Stimulated activated CD4-positive, alpha-beta T cell treated with anti-CD3 and anti-CD28 coated beads, Interleukin-15, amount 100 ng/mL, for 1 hour (primary cell): ENCODE data around the gene HOXA6.

Source experiments
- DNase-seq, 2 donors: peaks; one replicate each; pipeline ENCODE4 v3.0.0-alpha.2; 2020; ENCODE audit warnings: low read depth in 1 of 2, low spot score in 1 of 2

Gene HOXA6

DNA sequence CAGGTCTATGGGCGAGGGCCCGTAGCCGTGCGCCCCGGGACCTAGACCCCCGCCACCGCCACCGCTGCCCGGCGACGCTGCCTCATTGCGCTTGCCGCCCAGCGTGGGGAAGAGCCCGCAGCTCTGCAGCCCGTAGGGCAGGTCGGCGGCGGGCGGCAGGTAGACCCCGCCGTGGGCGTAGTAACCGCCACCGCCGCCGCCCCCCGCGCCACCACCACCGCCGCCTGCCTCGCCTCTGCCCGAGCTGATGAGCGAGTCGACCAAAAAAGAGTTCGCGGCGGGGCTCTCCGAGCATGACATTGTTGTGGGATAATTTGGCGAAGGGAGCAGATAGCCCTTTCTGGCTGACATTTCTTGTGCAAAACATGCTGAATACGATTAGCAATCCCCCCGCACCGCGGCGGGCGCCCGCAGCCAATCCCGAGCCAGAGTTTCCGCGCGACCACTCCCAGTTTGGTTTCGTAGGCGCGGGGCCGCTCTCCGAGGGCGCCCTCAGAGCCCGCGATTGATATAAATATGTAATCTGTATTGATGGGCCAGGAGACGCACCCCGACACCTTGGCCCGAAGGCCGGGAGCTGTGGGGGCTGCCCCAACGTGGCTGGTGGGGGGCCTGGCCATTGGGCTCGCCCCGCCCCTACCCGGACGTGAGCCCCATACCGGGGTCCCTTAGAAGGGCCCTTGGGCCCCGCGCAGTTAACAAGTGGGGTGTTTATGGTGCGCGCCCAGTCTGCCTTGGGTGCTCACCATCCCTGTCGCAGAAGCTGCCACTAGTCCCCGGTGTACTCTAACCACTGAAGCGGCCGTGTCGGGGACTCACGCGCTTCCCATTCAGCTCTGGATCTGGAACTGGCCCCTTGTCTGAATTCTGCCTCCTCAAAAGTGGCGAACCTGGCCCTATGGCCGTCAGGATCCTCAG lies 26.6 kb upstream of the HOXA6 start, which contains the start of gene HOXA10:
Gene HOXA10, minus strand, starts transcription at position 365 of the 918 bp plus-strand sequence. Its CDS starts 14 bp downstream, at position 351.
- no peak for DNase-seq

GRCh38 chr7:27173511-27173955 lies 26.0 kb upstream of the HOXA6 start:
- DNase-seq: no peak

- peak in 1 of 2 donors; percentile 1 for DNase-seq
Measured at GRCh38 chr7:27172823-27173510, 25.4 kb upstream of the HOXA6 start.

GRCh38 chr7:27172315-27172774 lies 24.8 kb upstream of the HOXA6 start:
- DNase-seq: no peak

DNA sequence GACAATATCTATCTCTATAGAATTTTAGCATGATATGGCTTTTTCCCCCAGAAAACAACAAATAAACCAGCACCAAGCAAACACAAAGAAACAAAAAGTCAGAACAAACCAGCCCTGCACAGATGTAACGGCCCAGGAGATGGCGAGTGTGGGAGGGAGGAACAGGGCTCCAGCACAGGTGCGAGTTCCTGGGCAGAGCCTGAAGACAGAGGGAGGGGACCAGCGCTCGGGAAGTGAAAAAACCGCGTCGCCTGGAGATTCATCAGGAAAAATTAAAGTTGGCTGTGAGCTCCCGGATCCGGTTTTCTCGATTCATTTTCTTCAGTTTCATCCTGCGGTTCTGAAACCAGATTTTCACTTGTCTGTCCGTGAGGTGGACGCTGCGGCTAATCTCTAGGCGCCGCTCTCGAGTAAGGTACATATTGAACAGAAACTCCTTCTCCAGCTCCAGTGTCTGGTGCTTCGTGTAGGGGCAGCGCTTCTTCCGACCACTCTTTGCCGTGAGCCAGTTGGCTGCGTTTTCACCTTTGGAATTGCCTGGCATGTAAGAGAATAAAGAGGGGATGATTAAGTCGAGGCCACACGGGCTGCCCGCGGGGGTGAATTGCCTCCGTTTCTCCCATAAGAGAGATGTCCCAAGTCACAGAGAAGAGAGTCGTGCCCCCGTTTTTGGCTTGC lies 24.2 kb upstream of the HOXA6 start:
- no peak for DNase-seq

GRCh38 chr7:27171325-27171636 lies 23.7 kb upstream of the HOXA6 start:
- no peak for DNase-seq

GRCh38 chr7:27170426-27171324 lies 23.1 kb upstream of the HOXA6 start:
- no peak for DNase-seq

DNA sequence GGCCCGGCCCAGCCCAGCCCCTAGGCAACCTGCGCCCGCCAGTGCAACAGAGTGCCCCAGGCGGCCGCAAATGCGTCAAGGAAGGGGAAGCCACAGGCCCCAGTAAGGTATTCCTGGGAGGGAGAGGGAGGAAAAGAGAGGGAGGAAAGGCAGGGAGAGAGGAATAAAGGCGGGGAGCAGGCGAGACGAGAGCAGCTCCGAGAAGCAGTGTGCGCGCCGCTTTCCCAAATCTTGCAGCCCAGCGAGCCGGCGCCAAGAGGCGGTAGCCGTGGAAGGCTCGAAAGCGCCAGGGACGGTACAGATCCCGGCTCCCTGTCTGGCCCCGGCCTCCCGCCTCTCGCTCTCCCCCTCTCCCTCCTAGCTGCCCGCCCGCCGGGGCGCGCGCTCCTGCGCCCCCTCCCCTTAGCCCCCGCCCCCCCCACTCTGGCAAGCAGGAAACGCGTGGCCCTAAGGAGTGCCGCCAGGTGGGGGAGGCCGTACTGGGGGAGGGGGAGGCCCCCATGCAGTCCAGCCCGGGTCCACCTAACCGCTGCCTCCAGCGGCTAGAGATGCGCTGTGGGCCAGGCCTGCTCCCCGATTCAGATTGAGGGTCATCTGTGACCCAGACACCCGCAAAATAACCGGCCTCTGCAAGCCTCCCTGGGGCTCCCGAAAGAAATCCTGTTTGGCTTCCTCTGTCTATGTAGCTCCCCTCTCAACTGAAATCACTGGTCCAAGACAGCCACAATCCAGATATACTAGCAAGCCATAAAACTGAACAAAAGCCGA lies 22.3 kb upstream of the HOXA6 start:
- no peak for DNase-seq

DNA sequence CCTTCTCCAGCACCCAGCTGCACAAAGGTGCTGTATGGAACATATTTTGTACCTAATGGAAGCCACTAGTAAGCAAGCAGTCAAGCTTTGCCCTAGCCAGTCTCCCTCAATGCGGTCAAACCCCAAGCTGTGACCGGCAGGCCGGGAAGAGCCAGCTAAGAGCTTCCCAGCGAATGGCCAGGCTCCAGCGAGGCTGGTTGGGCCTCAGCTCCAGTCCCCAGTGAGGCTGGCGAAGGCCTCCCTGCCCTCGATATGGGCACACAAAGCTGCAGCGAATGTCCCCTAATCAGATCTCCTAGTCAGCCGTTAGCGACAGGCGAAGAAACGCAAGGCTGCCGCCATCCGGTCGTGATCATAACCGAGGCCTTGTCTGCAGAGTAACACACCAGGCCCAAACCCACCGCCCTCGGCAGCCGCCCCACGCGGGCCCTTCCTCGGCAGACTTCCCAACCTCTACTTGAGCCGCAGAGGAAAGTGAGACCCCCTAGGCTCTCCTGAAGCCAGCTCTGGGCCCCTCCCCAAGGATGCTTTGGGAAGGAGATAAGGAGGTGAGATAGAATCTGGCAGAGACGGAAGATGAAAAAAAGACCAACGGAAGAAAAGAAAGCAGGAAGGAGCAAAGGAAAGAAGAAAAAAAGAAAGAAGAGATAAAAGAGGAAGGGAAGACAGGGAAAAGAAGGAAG lies 20.8 kb upstream of the HOXA6 start:
- DNase-seq: no peak

DNA sequence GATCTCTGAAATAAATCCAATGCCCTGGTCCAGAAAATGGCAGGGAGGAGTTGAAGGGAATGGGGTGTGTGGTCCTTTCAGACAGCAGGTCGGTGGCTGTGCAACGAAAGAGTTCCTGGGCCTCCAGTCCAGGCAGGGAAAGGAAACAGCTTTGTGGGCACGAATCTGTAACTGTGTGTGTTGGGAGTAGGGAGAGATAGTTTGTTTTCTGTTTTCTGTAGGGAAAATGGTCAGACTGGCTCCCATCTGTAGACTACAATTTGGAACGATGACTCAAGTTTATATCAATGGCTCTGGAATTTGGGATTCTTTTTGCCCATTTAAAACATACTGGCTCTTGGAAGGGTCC lies 20.3 kb upstream of the HOXA6 start:
- DNase-seq: no peak

GRCh38 chr7:27166531-27167505 lies 19.2 kb upstream of the HOXA6 start:
- DNase-seq: no peak

DNA sequence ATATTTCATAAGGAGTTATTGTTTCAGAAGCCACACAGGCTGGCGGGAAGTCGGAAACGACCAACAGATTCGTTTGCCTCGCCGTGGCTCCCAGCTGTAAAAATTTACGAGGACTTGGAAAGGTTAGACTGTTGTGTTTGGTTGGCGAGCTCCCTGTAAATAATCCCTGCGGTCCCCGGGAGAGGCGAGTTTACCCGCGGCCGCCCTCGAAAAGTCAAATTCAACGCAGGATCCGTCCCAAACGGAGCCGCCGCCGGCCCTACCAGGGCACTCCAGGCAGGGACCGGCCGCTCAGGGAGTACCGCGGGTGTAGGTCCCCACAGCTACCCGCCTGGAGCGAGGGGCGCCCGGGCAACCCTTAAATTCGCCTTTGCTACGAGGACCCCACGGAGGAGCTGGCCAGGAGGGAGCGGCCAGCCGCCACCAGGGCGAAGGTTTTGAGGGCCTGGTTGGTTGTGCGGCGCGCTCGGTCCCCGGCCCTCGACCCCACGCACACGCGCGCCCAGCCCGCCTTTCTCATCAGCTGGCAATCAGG lies 18.5 kb upstream of the HOXA6 start:
- DNase-seq: no peak

- no peak for DNase-seq
Measured at GRCh38 chr7:27165089-27165995, 17.8 kb upstream of the HOXA6 start, which contains the start of gene HOXA9. Gene HOXA9, minus strand, starts transcription at chr7:27165537. Its CDS starts 80 bp downstream, at chr7:27165457.

- no peak for DNase-seq
Measured at GRCh38 chr7:27164367-27165088, 17.0 kb upstream of the HOXA6 start.

DNA sequence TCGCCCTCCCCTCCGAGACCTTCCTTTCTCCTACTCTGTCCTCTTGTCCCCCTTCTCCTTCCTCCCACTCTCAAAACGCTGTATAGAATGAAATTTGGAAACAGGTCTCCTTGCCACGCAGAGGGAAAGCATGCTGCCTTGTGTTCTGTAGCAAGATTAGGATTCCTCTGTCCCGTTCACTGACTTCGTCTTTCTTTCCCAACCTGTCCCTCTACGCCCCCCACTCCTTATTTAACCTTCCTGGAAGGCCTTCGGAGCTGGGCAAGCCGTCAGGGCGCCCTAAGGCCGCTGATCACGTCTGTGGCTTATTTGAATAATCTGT lies 16.4 kb upstream of the HOXA6 start:
- DNase-seq: no peak

DNA sequence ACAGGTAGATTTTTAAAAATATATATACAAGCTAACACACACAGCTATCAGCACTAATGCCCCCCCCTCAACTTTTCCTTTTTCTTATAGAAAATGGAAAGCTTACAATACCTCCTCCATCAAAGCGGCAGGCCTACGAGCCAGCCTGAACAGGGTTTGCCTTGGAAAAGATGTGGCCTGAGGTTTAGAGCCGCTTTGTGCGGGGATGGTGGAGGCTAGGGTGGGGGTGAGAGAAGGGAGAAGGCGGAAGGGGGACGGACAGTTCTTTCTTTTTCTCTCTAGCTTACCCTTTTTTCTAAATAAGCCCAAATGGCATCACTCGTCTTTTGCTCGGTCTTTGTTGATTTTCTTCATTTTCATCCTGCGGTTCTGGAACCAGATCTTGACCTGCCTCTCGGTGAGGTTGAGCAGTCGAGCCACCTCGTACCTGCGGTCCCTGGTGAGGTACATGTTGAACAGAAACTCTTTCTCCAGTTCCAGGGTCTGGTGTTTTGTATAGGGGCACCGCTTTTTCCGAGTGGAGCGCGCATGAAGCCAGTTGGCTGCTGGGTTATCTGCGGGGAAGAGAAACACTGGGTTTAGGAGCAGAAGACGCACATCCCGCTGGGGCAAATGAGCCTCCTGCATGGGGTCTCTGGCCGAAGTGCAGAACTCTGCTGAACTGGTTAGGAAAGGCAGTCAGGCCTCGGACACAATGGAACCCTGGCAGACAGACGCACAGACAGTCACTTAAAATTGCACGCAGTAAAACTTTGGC lies 15.9 kb upstream of the HOXA6 start:
- no peak for DNase-seq
